Hematopoietic multipotent progenitor cell treated with erythropoietin and hydrocortisone succinate and interleukin-3 and kit ligand, for 6 days (in vitro differentiated cells): ENCODE results near the gene C1QTNF1.

ENCODE experiments used
- DNase-seq: peaks from one replicate; pipeline ENCODE4 v3.0.0-alpha.2; 2015

Gene C1QTNF1

DNA sequence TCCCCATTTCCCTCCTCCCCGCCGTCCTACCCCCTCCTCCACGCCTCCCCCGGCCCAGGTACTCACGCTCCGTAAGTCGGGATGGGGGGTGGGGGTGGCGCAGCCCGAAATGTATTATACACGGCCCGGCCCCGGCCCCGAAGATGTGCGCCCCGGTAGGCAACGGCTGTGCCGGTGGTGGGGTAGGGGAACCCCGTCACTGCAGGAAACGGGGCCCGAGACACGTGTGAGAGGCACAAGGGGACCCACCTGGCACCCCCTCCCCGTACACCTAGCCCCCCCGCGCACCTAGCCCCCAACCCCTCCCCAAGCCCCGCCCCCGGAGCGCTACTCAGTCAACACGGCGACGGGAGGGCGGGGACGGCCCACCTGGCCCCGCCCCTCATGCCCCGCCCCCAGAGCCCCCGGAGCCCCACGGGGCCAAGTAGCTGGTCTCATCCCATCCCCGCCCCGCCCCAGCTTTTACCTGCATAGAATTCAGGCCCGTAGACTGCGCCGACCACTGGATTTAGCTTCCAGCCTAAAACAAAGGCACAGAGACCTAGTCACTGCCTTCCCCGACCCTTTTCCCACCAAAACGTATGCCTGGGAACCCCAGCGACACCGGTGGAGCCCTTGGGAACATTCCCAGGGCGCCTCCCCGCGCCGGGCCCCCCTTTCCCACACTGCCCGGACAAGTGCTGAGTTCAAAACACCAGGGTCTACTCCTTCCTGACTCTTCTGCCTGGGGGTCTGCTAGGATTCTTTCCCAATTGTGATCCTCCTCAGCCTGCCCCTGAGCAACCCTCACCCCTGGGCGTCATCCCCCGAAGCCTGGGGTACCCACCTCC, 73.5 kb downstream of the C1QTNF1 start:
- no peak for DNase-seq

DNA sequence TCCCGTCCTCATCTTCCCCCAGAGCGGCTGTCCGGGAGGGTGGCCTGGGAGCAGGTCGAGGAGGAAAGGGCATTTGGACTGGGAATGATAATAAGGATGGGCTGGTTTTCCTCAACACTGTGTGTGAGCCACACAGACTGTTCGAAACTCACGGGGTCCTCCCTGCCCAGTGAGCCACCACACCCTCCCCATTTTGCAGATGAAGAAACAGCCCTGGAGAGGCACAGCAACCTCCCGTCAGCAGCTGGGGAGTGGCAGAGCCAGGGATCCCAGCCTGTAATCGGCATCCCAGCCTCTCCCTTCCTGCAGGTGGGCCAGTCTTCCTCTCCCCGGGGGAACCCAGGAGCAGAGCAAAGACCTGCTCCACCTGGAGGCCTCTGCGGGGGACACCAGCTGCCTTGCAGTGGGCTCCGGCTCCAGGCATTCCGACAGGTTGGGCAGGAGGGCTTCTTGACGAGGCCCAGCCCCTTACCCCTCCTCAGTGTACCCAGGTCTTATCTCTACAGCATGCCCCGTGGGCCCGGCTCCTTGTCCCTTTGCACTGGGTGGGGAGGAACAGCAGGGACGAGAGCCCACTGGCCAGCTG, 74.4 kb downstream of the C1QTNF1 start:
- no peak for DNase-seq
